GM20000 (cell line): ENCODE data around the gene LRSAM1.

Experiments
- DNase-seq: peaks from one replicate; pipeline ENCODE4 v3.0.0; 2012; ENCODE audit warnings: low spot score
- CTCF ChIP-seq: IDR thresholded peaks from 2 replicates; pipeline ENCODE4 v1.5.1; 2012; ENCODE audit warnings: mild to moderate bottlenecking, control low read depth; ENCODE audit errors: extremely low read depth, missing control alignments

Gene LRSAM1

GRCh38 chr9:127534250-127534906 lies 83.1 kb downstream of the LRSAM1 start:
- no peak for DNase-seq
- no peak for TF ChIP-seq CTCF

- no peak for TF ChIP-seq CTCF
- DNase-seq = no peak
Observed at GRCh38 chr9:127534931-127535330, 83.6 kb downstream of the LRSAM1 start.

- no peak for TF ChIP-seq CTCF
- DNase-seq = no peak
Observed at GRCh38 chr9:127535396-127535795, 84.1 kb downstream of the LRSAM1 start.

GRCh38 chr9:127535834-127536233 lies 84.5 kb downstream of the LRSAM1 start:
- TF ChIP-seq CTCF = no peak
- DNase-seq = no peak

GRCh38 chr9:127536499-127536898 lies 85.2 kb downstream of the LRSAM1 start:
- no peak for TF ChIP-seq CTCF
- no peak for DNase-seq

- TF ChIP-seq CTCF = no peak
- DNase-seq = no peak
Observed at GRCh38 chr9:127537014-127537413, 85.7 kb downstream of the LRSAM1 start.

- peak; percentile 49 for DNase-seq
- no peak for TF ChIP-seq CTCF
Observed at GRCh38 chr9:127537792-127538191, 86.5 kb downstream of the LRSAM1 start.
